Measurements from ENCODE around the gene TBC1D7.

Gene TBC1D7

GRCh38 chr6:13263669-13264068 lies 64.7 kb downstream of the TBC1D7 start:
- no peak for DNase-seq

- DNase-seq = no peak
These were observed 65.8 kb downstream of the TBC1D7 start for GRCh38 chr6:13262302-13263230.

GRCh38 chr6:13261464-13261994 lies 66.8 kb downstream of the TBC1D7 start:
- no peak for DNase-seq

GRCh38 chr6:13260831-13261230 lies 67.5 kb downstream of the TBC1D7 start:
- no peak for DNase-seq

GRCh38 chr6:13260101-13260598 lies 68.2 kb downstream of the TBC1D7 start:
- no peak for DNase-seq

- DNase-seq = no peak
These were observed 68.9 kb downstream of the TBC1D7 start for GRCh38 chr6:13259393-13259792.

- no peak for DNase-seq
These were observed 71.9 kb downstream of the TBC1D7 start for GRCh38 chr6:13256266-13257001.
